Measurements from ENCODE around the gene PUSL1. TPM values are rescaled to one million over a fixed set of nuclear protein-coding genes. Genes with fewer than 3 reads are reported as not detected.

PUSL1 gene, protein sequence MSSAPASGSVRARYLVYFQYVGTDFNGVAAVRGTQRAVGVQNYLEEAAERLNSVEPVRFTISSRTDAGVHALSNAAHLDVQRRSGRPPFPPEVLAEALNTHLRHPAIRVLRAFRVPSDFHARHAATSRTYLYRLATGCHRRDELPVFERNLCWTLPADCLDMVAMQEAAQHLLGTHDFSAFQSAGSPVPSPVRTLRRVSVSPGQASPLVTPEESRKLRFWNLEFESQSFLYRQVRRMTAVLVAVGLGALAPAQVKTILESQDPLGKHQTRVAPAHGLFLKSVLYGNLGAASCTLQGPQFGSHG
- total RNA-seq, result 22.3 and 23.1 TPM in 2 replicates

GRCh38 chr1:1307923-1308755 lies at the start of gene PUSL1, which contains the start of gene ACAP3:
Gene PUSL1 (plus strand): TSS chr1:1308597. CDS start chr1:1308644, 47 bp downstream.
Gene ACAP3 (minus strand): TSS chr1:1307930. CDS start chr1:1307815, 115 bp downstream.
- intact Hi-C loops (cut with micrococcal nuclease), result loop anchor here (2.0 to 10.0 kb wide), 5 partner anchors 35 to 273 kb away; partner anchors contain the start of genes AURKAIP1, C1orf159, DVL1 and UBE2J2

DNA sequence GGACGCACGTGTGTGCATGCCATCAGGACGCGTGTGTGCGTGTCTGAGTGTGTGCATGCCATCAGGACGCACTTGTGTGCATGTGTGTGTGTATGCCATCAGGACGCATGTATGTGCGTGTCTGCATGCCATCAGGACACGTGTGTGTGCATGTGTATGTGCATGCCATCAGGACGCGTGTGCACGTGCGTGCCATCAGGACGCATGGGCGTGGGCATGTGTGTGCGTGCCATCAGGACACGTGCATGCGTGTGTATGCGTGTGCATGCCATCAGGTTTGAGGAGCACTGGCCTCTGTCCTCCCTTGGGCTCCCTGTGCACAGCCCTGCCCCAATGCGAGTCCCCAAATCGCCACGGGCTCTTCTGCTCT lies 49.3 kb upstream of the PUSL1 start:
- intact Hi-C loops (cut with micrococcal nuclease), result no loop called here

- intact Hi-C loops (cut with micrococcal nuclease), result no loop called here
Measured at GRCh38 chr1:1259540-1259939, 48.9 kb upstream of the PUSL1 start.

- intact Hi-C loops (cut with micrococcal nuclease), result no loop called here
Measured at GRCh38 chr1:1259951-1260600, 48.3 kb upstream of the PUSL1 start.

- intact Hi-C loops (cut with micrococcal nuclease), result no loop called here
Measured at GRCh38 chr1:1260843-1261560, 47.4 kb upstream of the PUSL1 start.

DNA sequence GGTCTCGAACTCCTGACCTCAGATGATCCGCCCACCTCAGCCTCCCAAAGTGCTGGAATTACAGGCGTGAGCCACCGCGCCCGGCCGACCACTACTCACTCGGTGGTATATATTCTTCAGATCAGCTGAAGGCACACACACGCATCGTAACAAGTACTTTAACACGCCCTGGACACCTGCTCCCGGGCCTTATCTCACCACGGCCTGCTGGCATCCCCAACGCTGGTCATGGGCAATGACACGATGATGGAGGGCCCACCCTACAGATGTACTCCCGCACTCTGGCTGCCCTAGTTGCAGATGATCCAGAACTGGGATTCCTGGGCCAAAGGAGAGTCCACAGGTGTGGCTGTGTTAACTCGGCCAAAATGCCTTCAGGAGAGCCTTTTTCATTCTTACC lies 46.3 kb upstream of the PUSL1 start:
- intact Hi-C loops (cut with micrococcal nuclease), result no loop called here

DNA sequence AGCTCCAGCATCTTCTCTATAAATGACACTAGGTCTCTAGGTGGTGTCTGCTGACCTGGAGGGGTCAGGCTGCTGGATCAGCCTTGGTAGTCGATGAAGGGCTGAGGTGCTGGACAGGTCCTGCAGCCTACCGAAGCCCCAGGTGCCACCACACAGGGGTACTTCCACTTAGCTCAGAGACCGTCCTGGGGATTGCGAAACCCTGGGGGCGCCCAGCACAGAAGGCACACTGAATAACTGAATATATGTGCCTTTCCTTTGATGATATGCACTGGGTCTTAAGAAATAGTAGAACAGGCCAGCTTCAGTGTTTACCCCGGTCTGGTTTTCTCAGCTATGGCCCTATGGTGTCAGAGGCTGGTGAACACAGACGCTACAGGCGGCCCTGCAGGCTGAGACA lies 45.6 kb upstream of the PUSL1 start:
- intact Hi-C loops (cut with micrococcal nuclease), result no loop called here

GRCh38 chr1:1264026-1264425 lies 44.4 kb upstream of the PUSL1 start:
- intact Hi-C loops (cut with micrococcal nuclease), result no loop called here

- intact Hi-C loops (cut with micrococcal nuclease), result no loop called here
Measured at GRCh38 chr1:1264868-1265272, 43.5 kb upstream of the PUSL1 start.

GRCh38 chr1:1267488-1268283 lies 40.7 kb upstream of the PUSL1 start:
- intact Hi-C loops (cut with micrococcal nuclease), result no loop called here

- intact Hi-C loops (cut with micrococcal nuclease), result no loop called here
Measured at GRCh38 chr1:1268284-1268682, 40.1 kb upstream of the PUSL1 start.

DNA sequence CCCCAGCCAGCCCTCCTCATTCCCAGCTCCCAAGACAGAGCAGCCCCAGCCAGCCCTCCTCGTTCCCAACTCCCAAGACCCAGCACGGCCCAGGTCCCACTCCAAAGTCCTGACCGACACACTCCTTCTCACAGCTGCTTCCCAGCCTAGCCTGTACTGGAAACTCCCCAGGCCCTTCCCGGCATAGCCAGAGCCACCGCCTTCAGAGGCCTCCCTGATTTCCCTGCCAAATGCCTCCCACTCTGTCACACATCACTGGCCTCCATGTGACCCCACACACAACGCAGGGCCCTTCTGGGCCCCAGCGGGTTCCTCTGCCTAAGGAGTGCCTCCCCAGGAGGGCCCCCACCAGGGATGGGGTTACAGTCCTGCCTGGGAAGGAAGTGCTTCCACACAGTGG lies 37.6 kb upstream of the PUSL1 start:
- intact Hi-C loops (cut with micrococcal nuclease), result no loop called here

GRCh38 chr1:1272341-1273208 lies 35.8 kb upstream of the PUSL1 start:
- intact Hi-C loops (cut with micrococcal nuclease), result loop anchor here (1.0 to 2.0 kb wide), 3 partner anchors 36 to 156 kb away; partner anchors contain the start of genes B3GALT6, C1orf159, PUSL1 and SDF4

DNA sequence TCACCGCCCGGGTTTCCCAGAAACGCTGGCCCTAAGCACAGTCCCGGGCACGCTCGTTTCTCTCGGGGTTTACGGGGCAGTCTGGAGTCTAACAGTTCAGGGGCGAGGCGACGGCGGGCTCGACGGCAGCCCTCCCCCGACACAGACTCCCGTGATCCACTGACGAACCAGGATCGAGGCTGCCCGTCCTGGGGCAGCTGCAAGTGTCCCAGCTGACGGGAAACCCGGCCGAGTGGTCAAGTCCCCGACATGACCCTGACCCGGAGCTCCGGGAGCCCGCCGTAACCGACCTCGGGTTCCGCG lies 35.2 kb upstream of the PUSL1 start:
- intact Hi-C loops (cut with micrococcal nuclease), result loop anchor here (1.0 to 2.0 kb wide), 3 partner anchors 36 to 157 kb away; partner anchors contain the start of genes B3GALT6, C1orf159, PUSL1 and SDF4

DNA sequence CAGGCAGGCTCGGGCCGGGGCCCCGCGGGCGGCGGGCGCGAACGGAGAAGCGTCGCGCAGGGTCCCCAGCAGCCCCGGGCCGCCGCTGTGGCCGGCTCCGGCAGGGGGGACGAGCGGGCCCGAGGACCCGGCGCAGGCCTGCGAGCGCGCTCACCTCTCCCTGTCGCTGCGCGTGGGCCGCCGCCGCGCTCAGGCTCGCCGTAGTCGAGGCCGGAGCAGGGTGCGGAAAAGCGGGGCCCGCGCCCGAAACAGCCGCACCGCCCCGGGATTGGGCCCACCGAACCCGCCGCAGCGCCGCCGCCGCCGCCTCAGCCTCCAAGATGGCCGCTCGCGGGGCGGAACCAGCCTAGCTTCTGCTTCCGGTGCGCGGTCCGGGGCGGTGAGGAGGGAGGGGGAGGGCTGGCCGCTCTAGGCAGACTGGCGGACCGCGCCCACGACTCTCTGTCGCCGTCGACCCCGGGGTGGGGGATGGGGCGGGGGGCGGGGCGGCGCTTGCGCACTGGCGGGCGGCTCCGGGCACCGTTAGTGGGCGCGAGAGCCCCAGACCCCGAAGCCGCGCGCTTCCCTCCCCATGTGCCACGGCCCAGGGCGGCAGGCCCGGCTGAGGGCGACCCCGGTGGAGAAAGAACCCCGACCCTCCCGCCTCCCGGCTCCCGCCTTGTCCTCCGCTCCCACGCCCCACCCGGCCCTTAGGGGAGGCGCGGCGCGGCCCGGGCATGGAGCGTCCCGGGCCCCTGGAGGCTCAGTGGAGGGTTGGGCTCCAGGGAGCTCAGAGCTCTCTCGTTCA lies 34.7 kb upstream of the PUSL1 start, which contains the start of gene UBE2J2:
Gene UBE2J2 (minus strand): TSS at position 343 of the 787 bp plus-strand sequence. CDS start 5,862 bp downstream, outside the sequence.
- intact Hi-C loops (cut with micrococcal nuclease), result loop anchor here (1.0 to 2.0 kb wide), 3 partner anchors 35 to 157 kb away; partner anchors contain the start of genes B3GALT6, C1orf159, PUSL1 and SDF4

DNA sequence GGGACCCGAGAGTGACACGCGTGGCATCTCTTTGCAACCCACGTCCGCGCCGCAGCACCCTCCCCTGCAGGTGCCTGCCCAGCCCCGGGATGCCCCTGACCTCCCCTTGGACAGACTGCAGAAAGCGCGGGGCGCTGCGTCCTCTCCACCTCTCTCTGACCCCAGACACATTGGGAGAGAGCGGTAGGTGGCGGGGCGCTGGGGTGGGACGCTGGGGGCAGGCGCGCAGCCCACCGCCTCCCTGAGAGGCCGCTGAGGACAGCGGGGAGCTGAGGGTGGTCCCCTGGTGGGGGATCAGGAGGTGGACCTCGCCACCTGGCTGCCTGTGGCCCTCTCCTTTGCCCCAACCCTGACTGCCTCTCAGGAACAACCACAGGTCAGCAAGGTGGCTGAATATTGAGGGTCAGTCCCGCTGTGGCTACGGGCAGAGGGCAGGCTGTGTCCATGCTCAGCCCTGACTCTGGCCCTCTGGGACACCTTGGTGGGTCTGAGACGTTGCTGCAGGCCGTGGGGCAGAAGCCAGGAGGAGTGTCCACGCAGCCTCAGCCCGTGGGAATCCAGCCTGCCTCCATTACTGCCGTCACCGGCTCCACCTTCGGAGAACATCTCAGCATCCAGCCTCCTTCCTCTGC lies 34.0 kb upstream of the PUSL1 start:
- intact Hi-C loops (cut with micrococcal nuclease), result no loop called here

- intact Hi-C loops (cut with micrococcal nuclease), result no loop called here
Measured at GRCh38 chr1:1274931-1275431, 33.4 kb upstream of the PUSL1 start.

GRCh38 chr1:1275836-1276235 lies 32.6 kb upstream of the PUSL1 start:
- intact Hi-C loops (cut with micrococcal nuclease), result no loop called here

Data from T-helper 2 cell treated with Interferon-gamma antibody and Interleukin-4, amounts not matched to agents 100 ng/mL and 5 ng/mL, for 36 hours (primary cell).